NCI-H2227 (cell line): Measurements from ENCODE around the gene TMEM238L.

ENCODE experiments used
- DNase-seq: peaks from one replicate; lab custom pipeline; 2025; ENCODE audit not compliant: unreplicated experiment; lab: John Stamatoyannopoulos, UW

TMEM238L gene

DNA sequence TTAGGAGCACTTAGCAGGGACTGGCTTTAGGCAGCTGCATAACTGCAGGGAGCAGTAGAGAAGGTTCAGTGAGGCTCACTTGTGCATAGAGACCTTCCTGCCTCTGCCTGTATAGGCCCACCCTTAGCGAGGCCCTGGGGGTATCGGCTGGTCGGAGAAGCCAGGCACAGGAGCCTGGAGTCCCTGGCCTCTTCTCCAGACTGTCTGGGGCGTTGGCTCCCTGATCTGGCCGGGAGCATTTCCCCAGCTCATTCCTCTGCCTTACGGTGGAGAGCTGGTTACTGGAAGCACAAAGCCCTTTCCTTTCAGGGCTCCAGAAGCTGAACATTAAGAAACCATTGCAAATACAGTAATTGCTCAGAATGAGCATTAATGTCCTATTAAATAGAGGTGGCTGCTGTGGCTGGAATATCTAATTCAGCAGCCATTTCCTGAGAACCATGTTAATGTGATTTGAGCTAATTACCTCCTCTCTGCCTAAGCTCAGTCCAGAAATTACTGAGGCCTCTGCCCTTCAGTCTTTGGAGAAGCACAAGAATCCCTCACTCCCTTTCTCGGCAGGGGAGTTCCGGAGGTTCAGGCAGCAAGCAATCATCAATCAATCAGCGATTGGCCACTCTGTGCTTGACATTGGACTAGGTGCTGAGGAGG lies 55.2 kb downstream of the TMEM238L start:
- DNase-seq = no peak

DNA sequence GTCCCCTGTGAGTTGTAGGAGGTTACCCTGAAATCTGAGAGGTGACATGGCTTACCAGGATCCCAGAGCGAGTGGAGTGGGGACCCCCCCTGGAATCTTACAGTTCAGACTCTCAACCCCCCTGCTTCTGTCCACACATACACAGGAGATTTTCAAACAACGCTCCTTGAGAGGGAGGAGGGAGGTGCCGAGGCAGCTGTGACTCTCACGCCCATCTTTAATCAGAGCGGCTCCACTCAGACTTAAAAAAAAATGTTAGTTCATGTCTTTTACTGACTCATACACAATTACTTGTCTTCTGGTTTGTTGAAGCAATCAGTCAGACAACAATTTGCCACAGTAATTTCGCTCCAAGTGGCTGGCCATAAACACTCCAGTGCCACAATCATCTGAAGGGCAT lies 58.7 kb downstream of the TMEM238L start:
- DNase-seq = peak; percentile 50
